Thyroid gland (tissue), 4 donors: Measurements from ENCODE around the gene CAPN5.

Experiments used
- POLR2A ChIP-seq, 2 donors: fragments of 450-650 bp; IDR thresholded peaks; one replicate each; pipeline ENCODE4 v1.6.1; 2017; ENCODE audit warnings: antibody characterized with exemption in 2 of 2, mild to moderate bottlenecking in 2 of 2, moderate library complexity in 1 of 2
- TF ChIP-seq, protein P1 (sequence below), 6 experiments: fragments of 200-600 bp in 3 of 6; fragments of 450-650 bp in 3 of 6; sonication (generic) in 3 of 6; IDR thresholded peaks; one replicate each; pipeline ENCODE4 v1.5.1; 2016 to 2019; ENCODE audit warnings: antibody characterized with exemption in 6 of 6, mild to moderate bottlenecking in 2 of 6, inconsistent platforms in 1 of 6, moderate library complexity in 1 of 6

DNA sequence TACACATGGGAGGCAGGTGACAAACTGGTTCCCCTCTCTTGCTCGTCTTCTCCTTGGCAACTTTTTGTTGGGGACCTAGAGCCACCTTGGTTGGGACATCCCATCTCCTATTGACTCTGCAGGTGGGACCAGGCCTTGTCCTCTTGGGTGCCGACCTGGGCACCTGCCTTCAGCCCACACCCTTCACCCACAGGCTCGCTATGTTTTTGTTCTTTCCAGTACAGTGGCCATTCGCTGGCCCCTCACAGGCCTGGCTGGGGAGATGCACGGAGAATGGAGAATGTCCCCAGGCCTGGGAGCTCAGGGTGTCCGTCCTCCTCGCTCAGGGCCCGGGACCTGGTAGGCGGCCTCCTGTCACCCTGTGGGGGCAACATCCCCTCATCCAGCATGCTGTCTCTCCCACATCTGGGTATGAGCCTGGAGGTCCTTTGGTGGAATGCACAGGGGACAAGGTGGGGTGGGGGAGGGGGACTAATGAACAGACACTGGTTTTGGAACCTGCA is 21.0 kb downstream of the CAPN5 start:
- TF ChIP-seq, protein P1, sequence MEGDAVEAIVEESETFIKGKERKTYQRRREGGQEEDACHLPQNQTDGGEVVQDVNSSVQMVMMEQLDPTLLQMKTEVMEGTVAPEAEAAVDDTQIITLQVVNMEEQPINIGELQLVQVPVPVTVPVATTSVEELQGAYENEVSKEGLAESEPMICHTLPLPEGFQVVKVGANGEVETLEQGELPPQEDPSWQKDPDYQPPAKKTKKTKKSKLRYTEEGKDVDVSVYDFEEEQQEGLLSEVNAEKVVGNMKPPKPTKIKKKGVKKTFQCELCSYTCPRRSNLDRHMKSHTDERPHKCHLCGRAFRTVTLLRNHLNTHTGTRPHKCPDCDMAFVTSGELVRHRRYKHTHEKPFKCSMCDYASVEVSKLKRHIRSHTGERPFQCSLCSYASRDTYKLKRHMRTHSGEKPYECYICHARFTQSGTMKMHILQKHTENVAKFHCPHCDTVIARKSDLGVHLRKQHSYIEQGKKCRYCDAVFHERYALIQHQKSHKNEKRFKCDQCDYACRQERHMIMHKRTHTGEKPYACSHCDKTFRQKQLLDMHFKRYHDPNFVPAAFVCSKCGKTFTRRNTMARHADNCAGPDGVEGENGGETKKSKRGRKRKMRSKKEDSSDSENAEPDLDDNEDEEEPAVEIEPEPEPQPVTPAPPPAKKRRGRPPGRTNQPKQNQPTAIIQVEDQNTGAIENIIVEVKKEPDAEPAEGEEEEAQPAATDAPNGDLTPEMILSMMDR (IDR thresholded peaks at IDR 0.05): no peak
- no peak for TF ChIP-seq POLR2A (IDR thresholded peaks at IDR 0.05)
